Measurements from ENCODE around the gene MSRB3. TPM values are rescaled to one million over a fixed set of nuclear protein-coding genes. Genes with fewer than 3 reads are reported as not detected.
"Not testable (repeated sequence)": the region's sequence is repeated elsewhere in the genome, so short reads cannot be mapped to it uniquely, and the experiment has no call there.

MSRB3 gene
- polyA plus RNA-seq, 1 donor (not counting 4 experiments of a cell fraction or from before 2014, with no cell fraction given): 12.3 TPM

DNA sequence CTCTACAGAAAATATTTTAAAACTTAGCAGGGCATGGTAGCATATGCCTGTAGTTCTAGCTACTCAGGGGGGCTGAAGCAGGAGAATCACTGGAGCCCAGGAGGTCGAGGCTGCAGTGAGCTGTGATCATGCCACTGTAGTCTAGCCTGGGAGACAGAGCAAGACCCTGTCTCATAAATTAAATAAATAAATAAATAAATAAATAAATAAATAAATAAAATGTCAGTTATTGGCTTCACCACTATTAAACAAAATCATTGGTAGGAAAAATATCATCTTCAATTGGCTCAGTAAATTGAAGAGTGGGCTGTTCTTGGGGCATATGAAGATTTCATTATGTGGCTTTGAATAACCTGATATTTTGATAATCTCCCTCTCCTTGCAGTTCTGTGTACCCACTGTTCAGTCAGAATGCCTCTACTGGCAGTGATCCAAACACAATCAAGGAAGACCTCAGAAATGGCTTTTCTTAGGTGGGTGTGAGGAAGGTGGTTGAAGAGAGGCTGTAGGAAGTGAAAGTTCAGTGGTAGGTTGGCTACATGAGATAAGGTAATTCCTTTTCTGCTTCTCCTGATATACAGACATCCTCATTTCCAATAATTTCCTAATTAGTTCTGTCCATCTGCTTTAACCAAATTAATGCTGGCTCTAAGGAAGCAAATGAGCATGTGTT, 175.8 kb downstream of the MSRB3 start:
- Histone ChIP-seq H3K27ac (ENCODE audit: control insufficient read depth, insufficient read depth, low read length) (no peak overlapping the region), H3K9me3 (ENCODE audit: control insufficient read depth, low read depth, low read length) (no peaks in the 10 kb centered on the region), H3K36me3 (ENCODE audit: control insufficient read depth in 2 of 2, extremely low read depth in 1 of 2, insufficient read depth in 2 of 2, low read length in 2 of 2) (no peaks in the 10 kb centered on the region), H3K9me1 (ENCODE audit: control insufficient read depth, extremely low read depth, insufficient read depth, low read length) (no peaks in the 10 kb centered on the region), H4K20me1 (ENCODE audit: control insufficient read depth, extremely low read depth, insufficient read depth, low read length) (no peaks in the 10 kb centered on the region), H3K9ac (ENCODE audit: control insufficient read depth, extremely low read depth, insufficient read depth, low read length) (no peak overlapping the region), H3K27me3 (ENCODE audit: control insufficient read depth, extremely low read depth, insufficient read depth, low read length) (no peaks in the 10 kb centered on the region), H3K4me1 (ENCODE audit: control insufficient read depth, extremely low read depth, insufficient read depth, low read length) (peaks cover 8% of the 10 kb centered on the region), H3K4me2 (ENCODE audit: control insufficient read depth, extremely low read depth, insufficient read depth, low read depth, low read length) (no peak overlapping the region), H2AFZ (ENCODE audit: control insufficient read depth, low read length) (no peak overlapping the region), H3K79me2 (ENCODE audit: control insufficient read depth, insufficient read depth, low read length) (no peaks in the 10 kb centered on the region), H3K4me3 (ENCODE audit: control insufficient read depth in 2 of 3, extremely low read depth in 1 of 3, insufficient read depth in 2 of 3, low read depth in 1 of 3, low read length in 3 of 3) (no peak overlapping the region)
- dilution Hi-C loops (cut with MboI; ENCODE audit: extremely low pct_ligation_motif_present, low sequenced_read_pairs): no loop called here
- DNase-seq (ENCODE audit: low read depth, low spot score): no peak
- TF ChIP-seq EZH2 (IDR thresholded peaks at IDR 0.05; ENCODE audit: low read length): no peak
- TF ChIP-seq, protein P1, sequence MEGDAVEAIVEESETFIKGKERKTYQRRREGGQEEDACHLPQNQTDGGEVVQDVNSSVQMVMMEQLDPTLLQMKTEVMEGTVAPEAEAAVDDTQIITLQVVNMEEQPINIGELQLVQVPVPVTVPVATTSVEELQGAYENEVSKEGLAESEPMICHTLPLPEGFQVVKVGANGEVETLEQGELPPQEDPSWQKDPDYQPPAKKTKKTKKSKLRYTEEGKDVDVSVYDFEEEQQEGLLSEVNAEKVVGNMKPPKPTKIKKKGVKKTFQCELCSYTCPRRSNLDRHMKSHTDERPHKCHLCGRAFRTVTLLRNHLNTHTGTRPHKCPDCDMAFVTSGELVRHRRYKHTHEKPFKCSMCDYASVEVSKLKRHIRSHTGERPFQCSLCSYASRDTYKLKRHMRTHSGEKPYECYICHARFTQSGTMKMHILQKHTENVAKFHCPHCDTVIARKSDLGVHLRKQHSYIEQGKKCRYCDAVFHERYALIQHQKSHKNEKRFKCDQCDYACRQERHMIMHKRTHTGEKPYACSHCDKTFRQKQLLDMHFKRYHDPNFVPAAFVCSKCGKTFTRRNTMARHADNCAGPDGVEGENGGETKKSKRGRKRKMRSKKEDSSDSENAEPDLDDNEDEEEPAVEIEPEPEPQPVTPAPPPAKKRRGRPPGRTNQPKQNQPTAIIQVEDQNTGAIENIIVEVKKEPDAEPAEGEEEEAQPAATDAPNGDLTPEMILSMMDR (optimal IDR thresholded peaks at IDR 0.05 in 1 of 3, IDR thresholded peaks at IDR 0.05 in 1 of 3, conservative IDR thresholded peaks at IDR 0.05 in 1 of 3; ENCODE audit: extremely low read depth in 1 of 3, insufficient read depth in 2 of 3, low read length in 3 of 3): no peak
- FAIRE-seq: no peak

DNA sequence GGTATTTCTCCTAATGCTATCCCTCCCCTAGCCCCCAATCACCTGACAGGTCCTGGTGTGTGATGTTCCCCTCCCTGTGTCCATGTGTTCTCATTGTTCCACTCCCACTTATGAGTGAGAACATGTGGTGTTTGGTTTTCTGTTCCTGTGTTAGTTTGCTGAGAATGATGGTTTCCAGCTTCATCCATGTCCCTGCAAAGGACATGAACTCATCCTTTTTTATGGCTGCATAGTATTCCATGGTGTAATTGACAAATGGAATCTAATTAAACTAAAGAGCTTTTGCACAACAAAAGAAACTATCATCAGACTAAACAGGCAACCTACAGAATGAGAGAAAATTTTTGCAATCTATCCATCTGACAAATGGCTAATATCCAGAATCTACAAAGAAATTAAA, 178.9 kb downstream of the MSRB3 start:
- H3K4me3 ChIP-seq (ENCODE audit: control insufficient read depth in 2 of 3, extremely low read depth in 1 of 3, insufficient read depth in 2 of 3, low read depth in 1 of 3, low read length in 3 of 3); H3K36me3 ChIP-seq (ENCODE audit: control insufficient read depth in 2 of 2, extremely low read depth in 1 of 2, insufficient read depth in 2 of 2, low read length in 2 of 2); FAIRE-seq; H3K9me3 ChIP-seq (ENCODE audit: control insufficient read depth, low read depth, low read length); H3K9ac ChIP-seq (ENCODE audit: control insufficient read depth, extremely low read depth, insufficient read depth, low read length); H3K4me1 ChIP-seq (ENCODE audit: control insufficient read depth, extremely low read depth, insufficient read depth, low read length); DNase-seq (ENCODE audit: low read depth, low spot score); dilution Hi-C loops (cut with MboI; ENCODE audit: extremely low pct_ligation_motif_present, low sequenced_read_pairs); H2AFZ ChIP-seq (ENCODE audit: control insufficient read depth, low read length); H4K20me1 ChIP-seq (ENCODE audit: control insufficient read depth, extremely low read depth, insufficient read depth, low read length); H3K79me2 ChIP-seq (ENCODE audit: control insufficient read depth, insufficient read depth, low read length); H3K4me2 ChIP-seq (ENCODE audit: control insufficient read depth, extremely low read depth, insufficient read depth, low read depth, low read length); H3K27me3 ChIP-seq (ENCODE audit: control insufficient read depth, extremely low read depth, insufficient read depth, low read length); H3K9me1 ChIP-seq (ENCODE audit: control insufficient read depth, extremely low read depth, insufficient read depth, low read length); H3K27ac ChIP-seq (ENCODE audit: control insufficient read depth, insufficient read depth, low read length): not testable (repeated sequence)

DNA sequence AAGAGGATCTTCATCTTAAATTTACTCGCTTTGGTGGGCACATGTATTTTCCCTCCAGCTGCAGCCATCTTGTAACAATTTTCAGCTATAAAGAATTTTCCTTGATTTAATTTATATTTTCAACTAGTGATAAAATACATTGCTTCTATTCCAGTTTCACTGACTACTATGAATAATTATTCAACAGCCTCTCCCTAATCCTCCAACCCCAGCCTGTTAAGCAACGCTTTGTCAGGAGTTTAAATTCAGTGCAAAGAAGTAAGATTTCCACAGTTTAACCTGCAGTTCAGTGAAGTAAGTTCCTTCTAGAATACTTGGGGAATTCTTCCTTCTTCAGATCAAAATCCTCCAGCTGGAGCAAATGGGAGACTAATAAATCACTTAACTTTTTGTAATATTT, 180.2 kb downstream of the MSRB3 start:
- H3K27me3 ChIP-seq (ENCODE audit: control insufficient read depth, extremely low read depth, insufficient read depth, low read length): no peaks in the 10 kb centered on the region
- no peaks in the 10 kb centered on the region for H3K9me3 ChIP-seq (ENCODE audit: control insufficient read depth, low read depth, low read length)
- DNase-seq (ENCODE audit: low read depth, low spot score) (no peak), FAIRE-seq (no peak)
- no peak overlapping the region for H3K4me2 ChIP-seq (ENCODE audit: control insufficient read depth, extremely low read depth, insufficient read depth, low read depth, low read length)
- H3K4me1 ChIP-seq (ENCODE audit: control insufficient read depth, extremely low read depth, insufficient read depth, low read length): no peaks in the 10 kb centered on the region
- no peaks in the 10 kb centered on the region for H3K9me1 ChIP-seq (ENCODE audit: control insufficient read depth, extremely low read depth, insufficient read depth, low read length)
- no peaks in the 10 kb centered on the region for H3K79me2 ChIP-seq (ENCODE audit: control insufficient read depth, insufficient read depth, low read length)
- H3K36me3 ChIP-seq (ENCODE audit: control insufficient read depth in 2 of 2, extremely low read depth in 1 of 2, insufficient read depth in 2 of 2, low read length in 2 of 2): no peaks in the 10 kb centered on the region
- H3K27ac ChIP-seq (ENCODE audit: control insufficient read depth, insufficient read depth, low read length): no peak overlapping the region
- dilution Hi-C loops (cut with MboI; ENCODE audit: extremely low pct_ligation_motif_present, low sequenced_read_pairs): no loop called here
- H3K4me3 ChIP-seq (ENCODE audit: control insufficient read depth in 2 of 3, extremely low read depth in 1 of 3, insufficient read depth in 2 of 3, low read depth in 1 of 3, low read length in 3 of 3): no peak overlapping the region
- no peak overlapping the region for H2AFZ ChIP-seq (ENCODE audit: control insufficient read depth, low read length)
- TF ChIP-seq, protein P1 (optimal IDR thresholded peaks at IDR 0.05 in 1 of 3, IDR thresholded peaks at IDR 0.05 in 1 of 3, conservative IDR thresholded peaks at IDR 0.05 in 1 of 3; ENCODE audit: extremely low read depth in 1 of 3, insufficient read depth in 2 of 3, low read length in 3 of 3): no peak
- TF ChIP-seq EZH2 (IDR thresholded peaks at IDR 0.05; ENCODE audit: low read length): no peak
- no peak overlapping the region for H3K9ac ChIP-seq (ENCODE audit: control insufficient read depth, extremely low read depth, insufficient read depth, low read length)
- no peaks in the 10 kb centered on the region for H4K20me1 ChIP-seq (ENCODE audit: control insufficient read depth, extremely low read depth, insufficient read depth, low read length)
